ENCODE measurements around the gene APOBEC3A. TPM values are rescaled to one million over a fixed set of nuclear protein-coding genes. Genes with fewer than 3 reads are reported as not detected.
"Not testable (repeated sequence)": the region's sequence is repeated elsewhere in the genome, so short reads cannot be mapped to it uniquely, and the experiment has no call there.

APOBEC3A gene
- total RNA-seq, 1 experiment from 2014 or later, result not detected

- ChIA-PET POLR2A (interaction anchor here (0.8 kb wide), 1 partner anchor 10 kb away, joined by 3 read pairs; no protein-coding TSS in a partner anchor), CTCF (interaction anchor here (0.7 to 1.1 kb wide), 2 partner anchors 33 to 91 kb away, joined by 3 read pairs; no protein-coding TSS in a partner anchor)
- peaks cover 5% of the 10 kb centered on the region; the same call in 1 of the 2 replicates for H3K9me3 Mint-ChIP-seq
- no peaks in the 10 kb centered on the region for H3K36me3 Mint-ChIP-seq
- peaks cover 14% of the 10 kb centered on the region for H3K4me1 Mint-ChIP-seq
- ATAC-seq (no peak), DNase-seq (ENCODE audit: low spot score) (no peak)
- TF ChIP-seq HMGA2 (CRISPR knock-in tag; IDR thresholded peaks at IDR 0.05) (peak; percentile 91), NFE2L1 (CRISPR knock-in tag; IDR thresholded peaks at IDR 0.05) (no peak), TEAD1 (CRISPR knock-in tag; IDR thresholded peaks at IDR 0.05) (no peak)
- H3K27ac Mint-ChIP-seq, result no peak overlapping the region
- no peaks in the 10 kb centered on the region; the same call in 1 of the 2 replicates for H3K27me3 Mint-ChIP-seq (ENCODE audit: low read depth)
- no peak overlapping the region for H3K4me3 Mint-ChIP-seq
Observed at GRCh38 chr22:39007177-39007576, 49.8 kb downstream of the APOBEC3A start.

GRCh38 chr22:39008271-39008850, 51.0 kb downstream of the APOBEC3A start:
- CTCF ChIA-PET; H3K9me3 Mint-ChIP-seq; DNase-seq (ENCODE audit: low spot score); H3K4me3 Mint-ChIP-seq; H3K27me3 Mint-ChIP-seq (ENCODE audit: low read depth); H3K27ac Mint-ChIP-seq; ATAC-seq; H3K36me3 Mint-ChIP-seq: not testable (repeated sequence)
- H3K4me1 Mint-ChIP-seq, result peaks cover 19% of the 10 kb centered on the region
- POLR2A ChIA-PET, result interaction anchor here (0.6 kb wide), 1 partner anchor 131 kb away, joined by 5 read pairs; no protein-coding TSS in a partner anchor

GRCh38 chr22:39010946-39011345, 53.5 kb downstream of the APOBEC3A start:
- H3K4me3 Mint-ChIP-seq, result no peak overlapping the region
- no peak for TF ChIP-seq TEAD1 (CRISPR knock-in tag; IDR thresholded peaks at IDR 0.05)
- TF ChIP-seq ZMAT4 (CRISPR knock-in tag; IDR thresholded peaks at IDR 0.05), result no peak
- no peak for TF ChIP-seq ZNF532 (CRISPR knock-in tag; IDR thresholded peaks at IDR 0.05; ENCODE audit: borderline replicate concordance)
- TF ChIP-seq E2F1 (CRISPR knock-in tag; IDR thresholded peaks at IDR 0.05), result no peak
- TF ChIP-seq TCF7 (CRISPR knock-in tag; IDR thresholded peaks at IDR 0.05; ENCODE audit: low read depth), result no peak
- TF ChIP-seq AR (CRISPR knock-in tag; IDR thresholded peaks at IDR 0.05), result no peak
- no peak for TF ChIP-seq GTF2I (CRISPR knock-in tag; conservative IDR thresholded peaks at IDR 0.05)
- no peak for TF ChIP-seq SOX15 (CRISPR knock-in tag; IDR thresholded peaks at IDR 0.05)
- TF ChIP-seq TP53 (CRISPR knock-in tag; IDR thresholded peaks at IDR 0.05), result no peak
- no peak for TF ChIP-seq CREM (CRISPR knock-in tag; IDR thresholded peaks at IDR 0.05)
- TF ChIP-seq NR3C1 (CRISPR knock-in tag; conservative IDR thresholded peaks at IDR 0.05; ENCODE audit: low read depth), result no peak
- TF ChIP-seq ESRRA (CRISPR knock-in tag; IDR thresholded peaks at IDR 0.05; ENCODE audit: borderline replicate concordance), result no peak
- no peak for TF ChIP-seq HMGXB4 (CRISPR knock-in tag; IDR thresholded peaks at IDR 0.05)
- no peak for TF ChIP-seq USF1 (CRISPR knock-in tag; IDR thresholded peaks at IDR 0.05)
- TF ChIP-seq SMAD3 (CRISPR knock-in tag; IDR thresholded peaks at IDR 0.05; ENCODE audit: borderline replicate concordance), result no peak
- TF ChIP-seq ZBTB21 (CRISPR knock-in tag; IDR thresholded peaks at IDR 0.05; ENCODE audit: borderline replicate concordance), result no peak

More at GRCh38 chr22:39010946-39011345, 53.5 kb downstream of the APOBEC3A start:
- Mint-ChIP-seq H3K27me3 (ENCODE audit: low read depth) (no peaks in the 10 kb centered on the region; the same call in 1 of the 2 replicates), H3K36me3 (no peaks in the 10 kb centered on the region), H3K27ac (no peak overlapping the region), H3K4me1 (peaks cover 36% of the 10 kb centered on the region), H3K9me3 (peaks cover 5% of the 10 kb centered on the region; the same call in 1 of the 2 replicates)
- CTCF ChIA-PET, result interaction anchor here (1.1 to 1.2 kb wide), 2 partner anchors 124 to 242 kb away, joined by 3 to 5 read pairs; no protein-coding TSS in a partner anchor
- POLR2A ChIA-PET, result interaction anchor here (0.6 kb wide), 1 partner anchor 103 kb away, joined by 4 read pairs; no protein-coding TSS in a partner anchor
- ATAC-seq (no peak), DNase-seq (ENCODE audit: low spot score) (no peak)
